ENCODE data around the gene WNT7B.
"Not testable (repeated sequence)": the region's sequence is repeated elsewhere in the genome, so short reads cannot be mapped to it uniquely, and the experiment has no call there.

The WNT7B gene

DNA sequence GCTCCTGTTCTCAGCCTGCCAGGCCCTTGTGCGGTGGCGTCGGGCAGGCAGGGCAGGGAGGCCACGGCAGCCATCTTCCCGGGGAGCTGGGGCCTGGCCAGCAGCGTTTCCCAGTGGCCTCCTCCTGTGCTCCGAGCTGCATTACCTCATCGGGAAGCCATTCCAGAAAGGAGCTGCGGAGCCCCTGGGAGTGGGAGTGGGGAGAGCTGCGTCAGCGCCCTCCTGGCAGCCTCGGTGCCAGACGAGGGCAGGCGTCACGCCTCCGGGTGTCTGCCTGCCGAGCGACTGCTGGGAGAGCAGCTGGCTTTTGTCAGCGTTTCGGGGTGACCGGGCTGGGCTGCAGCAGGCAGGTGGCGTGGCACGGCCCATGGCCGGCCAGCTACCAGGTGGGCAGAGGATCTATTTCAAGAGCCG is 30.9 kb upstream of the WNT7B start:
- DNase-seq: no peak

GRCh38 chr22:46007003-46007847 is 30.3 kb upstream of the WNT7B start:
- peak in 1 of 2 donors; percentile 52 for DNase-seq

GRCh38 chr22:46006379-46007002 is 29.5 kb upstream of the WNT7B start:
- DNase-seq: peak; percentile 83 to 86

DNA sequence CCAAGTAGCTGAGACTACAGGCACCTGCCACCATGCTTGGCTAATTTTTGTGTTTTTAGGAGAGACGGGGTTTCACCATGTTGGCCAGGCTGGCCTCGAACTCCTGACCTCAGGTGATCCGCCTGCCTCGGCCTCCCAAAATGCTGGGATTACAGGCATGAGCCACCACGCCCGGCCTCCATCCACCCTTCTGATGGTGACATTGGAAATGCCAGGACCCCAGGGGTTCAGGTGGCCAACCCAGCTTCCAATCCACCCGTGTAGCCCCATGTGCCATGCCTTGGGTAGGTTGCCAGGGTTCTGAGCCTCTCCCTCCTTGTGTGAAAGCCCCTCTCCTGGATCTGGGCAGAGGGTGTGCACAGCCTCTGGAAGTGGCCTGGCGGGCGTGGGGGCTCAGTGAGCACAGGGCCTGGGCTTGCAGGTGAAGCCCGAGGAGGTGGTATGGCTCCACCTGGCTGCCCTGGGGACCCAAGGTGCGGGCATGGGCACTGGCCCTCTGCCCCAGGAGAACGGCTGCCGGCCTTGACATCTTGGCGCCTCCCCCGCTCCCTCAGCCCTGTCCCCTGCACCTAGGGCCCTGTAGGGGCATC is 28.2 kb upstream of the WNT7B start:
- DNase-seq: not testable (repeated sequence)

DNA sequence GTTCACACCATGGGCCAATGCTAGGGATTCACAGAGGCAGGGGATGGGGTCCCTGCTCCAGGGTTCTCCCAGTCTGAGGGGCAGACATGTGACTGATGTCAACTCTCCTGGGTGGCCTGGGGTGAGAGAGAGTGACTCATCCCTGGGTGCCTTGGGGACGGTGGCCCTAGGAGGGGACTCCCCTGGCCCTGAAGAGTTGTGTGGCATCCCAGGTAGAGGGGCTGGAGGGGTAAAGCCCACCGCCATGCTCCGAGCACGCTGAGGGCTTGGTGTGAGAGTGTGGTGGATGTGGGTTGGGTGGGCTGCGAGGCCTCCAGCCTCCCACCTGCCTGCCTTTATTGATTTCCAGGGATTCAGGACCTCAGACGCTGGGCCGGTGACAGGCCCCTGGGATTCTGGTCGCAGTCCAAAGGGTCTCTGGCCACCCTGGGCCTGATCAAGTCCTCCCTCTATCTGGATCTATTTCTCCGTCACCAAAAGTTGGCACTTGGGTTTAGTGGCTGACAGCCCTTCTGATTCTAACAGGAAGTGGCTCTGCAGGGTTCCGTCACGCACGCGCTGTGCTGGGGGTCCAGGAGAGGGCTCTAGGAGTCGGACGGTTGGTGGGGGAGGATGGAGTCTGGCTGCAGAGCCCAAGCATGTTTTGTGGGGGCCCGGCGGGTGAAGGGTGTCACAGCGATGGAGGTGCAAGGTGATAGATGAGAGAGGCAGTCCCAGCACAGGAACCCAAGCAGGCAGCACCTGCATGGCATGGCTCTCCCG is 27.3 kb upstream of the WNT7B start:
- peak; percentile 25 to 70 for DNase-seq

- no peak for DNase-seq
These were observed 26.5 kb upstream of the WNT7B start for GRCh38 chr22:46003271-46004091.

DNA sequence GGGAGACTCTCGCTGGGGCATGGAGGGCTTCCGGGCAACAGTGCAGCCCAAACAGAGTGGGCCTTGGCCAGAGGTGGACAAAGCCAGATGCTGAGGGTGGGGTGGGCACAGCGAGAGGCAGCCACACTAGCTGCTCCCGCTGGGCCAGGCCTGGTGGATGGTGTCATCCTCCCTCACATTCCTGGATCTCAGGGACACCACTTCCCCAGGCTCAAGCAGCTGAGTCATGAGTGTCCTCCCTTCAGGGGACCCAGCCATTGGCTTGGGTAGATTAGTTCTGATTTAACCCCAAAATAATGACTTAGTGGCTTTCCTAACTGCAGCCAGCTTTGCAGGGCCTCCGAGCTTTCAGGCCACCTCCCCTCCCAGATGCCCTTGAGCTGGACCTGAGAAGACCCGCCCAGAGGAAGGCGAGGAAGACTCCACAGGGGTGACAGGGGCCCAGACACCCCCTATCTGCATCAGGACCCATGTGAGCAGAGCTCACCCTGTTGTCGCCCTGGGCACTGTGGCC is 25.9 kb upstream of the WNT7B start:
- no peak for DNase-seq

- DNase-seq: no peak
These were observed 24.6 kb upstream of the WNT7B start for GRCh38 chr22:46001426-46002106.

DNA sequence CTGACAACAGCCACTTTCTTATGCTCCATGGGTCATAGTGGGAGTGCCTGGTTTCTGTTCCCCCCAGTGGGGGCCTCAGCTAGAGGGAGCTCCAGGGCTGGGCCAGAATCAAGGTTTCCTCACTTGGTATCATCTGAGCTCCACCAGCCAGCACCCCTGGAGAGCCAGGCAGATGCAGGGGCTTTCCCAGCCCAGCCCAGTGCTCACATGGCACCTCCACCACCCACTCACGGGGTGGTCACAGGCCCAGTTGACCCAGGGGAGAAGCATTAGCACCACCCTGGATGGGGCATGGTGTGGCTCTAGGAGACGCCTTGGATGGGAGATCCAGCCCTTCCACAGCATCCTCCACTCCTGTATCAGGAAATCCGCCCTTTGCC is 24.1 kb upstream of the WNT7B start:
- DNase-seq: no peak

- DNase-seq: no peak
These were observed 23.4 kb upstream of the WNT7B start for GRCh38 chr22:46000081-46001027.

GRCh38 chr22:45999379-45999971 is 22.5 kb upstream of the WNT7B start:
- DNase-seq: no peak

- DNase-seq: no peak
These were observed 21.8 kb upstream of the WNT7B start for GRCh38 chr22:45998638-45999378.

DNA sequence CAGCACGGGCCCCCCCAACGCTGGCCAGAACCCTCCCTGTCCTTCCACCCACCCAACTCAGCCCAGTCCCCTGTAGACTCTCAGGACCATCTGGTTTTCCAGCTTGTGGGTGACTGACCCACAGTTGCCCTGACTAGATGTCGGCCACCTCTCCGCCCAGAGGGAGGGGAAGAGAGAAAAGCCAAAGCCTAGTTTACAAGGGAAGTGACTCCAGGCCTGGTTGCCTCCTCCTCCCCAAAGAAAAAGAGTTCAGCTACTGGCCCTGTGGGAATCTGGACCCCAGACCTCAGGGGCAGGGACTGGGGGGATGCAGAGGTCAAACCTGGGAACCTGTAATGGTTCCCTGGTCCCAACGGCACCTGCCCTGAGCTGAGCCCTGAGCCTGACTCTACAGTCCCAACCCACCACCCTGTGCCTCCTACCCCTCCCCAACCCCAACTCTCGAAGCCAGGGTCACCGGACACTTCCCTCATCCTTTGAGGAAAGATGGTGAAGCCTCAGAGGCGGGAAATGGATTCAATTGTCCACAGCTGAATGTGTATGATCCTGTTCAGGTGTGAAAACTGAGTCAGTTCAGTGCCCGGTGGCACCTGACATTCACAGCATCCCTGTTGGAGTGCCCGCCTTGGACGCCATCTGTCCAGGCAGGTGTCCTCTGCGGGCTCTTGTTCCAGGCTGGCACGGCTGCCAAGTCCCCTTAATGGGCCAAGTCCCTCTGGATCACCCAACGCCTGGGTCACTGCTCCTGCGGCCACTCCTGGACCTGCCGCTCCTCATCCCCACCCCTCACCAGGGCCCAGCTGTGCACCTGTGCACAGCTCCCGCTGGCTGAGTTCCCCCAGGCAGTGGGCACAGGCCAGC is 21.0 kb upstream of the WNT7B start:
- DNase-seq: no peak

GRCh38 chr22:45997077-45997776 is 20.3 kb upstream of the WNT7B start:
- peak in 1 of 2 donors; percentile 71 for DNase-seq

- peak in 1 of 2 donors; percentile 77 for DNase-seq
These were observed 19.5 kb upstream of the WNT7B start for GRCh38 chr22:45996241-45997076.

GRCh38 chr22:45995405-45996101 is 18.6 kb upstream of the WNT7B start:
- DNase-seq: no peak

All from CD4-positive, alpha-beta T cell treated with Interleukin-1 beta for 1 hour (primary cell).